Posterior vena cava (tissue), 2 donors: ENCODE results near the gene CDC25A. TPM values are rescaled to one million over a fixed set of nuclear protein-coding genes. Genes with fewer than 3 reads are reported as not detected.
"Not testable (repeated sequence)": the region's sequence is repeated elsewhere in the genome, so short reads cannot be mapped to it uniquely, and the experiment has no call there.

Experiments
- DNase-seq: peaks from one replicate; pipeline ENCODE4 v3.0.0-alpha.2; 2020; ENCODE audit warnings: low spot score
- intact Hi-C, 2 donors: fragments of 100-400 bp; cut with DNase I; formaldehyde crosslinking; loops; one replicate each; pipeline versions ENCODE4 v1.14.1 to v1.14.2; 2022 to 2023
- microRNA-seq, 2 donors: library from miRNA; unstranded; fragments of <30 nt; microRNA quantifications; one replicate each; pipeline ENCODE4 v1.2.0, GENCODE V29; 2020 to 2021; ENCODE audit warnings: borderline microRNAs expressed in 2 of 2
- total RNA-seq, 2 donors: library from RNA; stranded (reverse); fragmentation: NEBNext Ultra II Directional; extraction: Animal tissue kit (Norgen Biotek cat#: 25700); gene quantifications; one replicate each; pipeline ENCODE4 v1.2.1, GENCODE V29; 2021
- donor health status: DM: yes; HTN: yes; CAD: no.
- donor health status: DM: yes; HTN: yes; CAD: no.

CDC25A gene
- total RNA-seq, 2 donors from 2014 or later, result 0.43 to 0.65 TPM

DNA sequence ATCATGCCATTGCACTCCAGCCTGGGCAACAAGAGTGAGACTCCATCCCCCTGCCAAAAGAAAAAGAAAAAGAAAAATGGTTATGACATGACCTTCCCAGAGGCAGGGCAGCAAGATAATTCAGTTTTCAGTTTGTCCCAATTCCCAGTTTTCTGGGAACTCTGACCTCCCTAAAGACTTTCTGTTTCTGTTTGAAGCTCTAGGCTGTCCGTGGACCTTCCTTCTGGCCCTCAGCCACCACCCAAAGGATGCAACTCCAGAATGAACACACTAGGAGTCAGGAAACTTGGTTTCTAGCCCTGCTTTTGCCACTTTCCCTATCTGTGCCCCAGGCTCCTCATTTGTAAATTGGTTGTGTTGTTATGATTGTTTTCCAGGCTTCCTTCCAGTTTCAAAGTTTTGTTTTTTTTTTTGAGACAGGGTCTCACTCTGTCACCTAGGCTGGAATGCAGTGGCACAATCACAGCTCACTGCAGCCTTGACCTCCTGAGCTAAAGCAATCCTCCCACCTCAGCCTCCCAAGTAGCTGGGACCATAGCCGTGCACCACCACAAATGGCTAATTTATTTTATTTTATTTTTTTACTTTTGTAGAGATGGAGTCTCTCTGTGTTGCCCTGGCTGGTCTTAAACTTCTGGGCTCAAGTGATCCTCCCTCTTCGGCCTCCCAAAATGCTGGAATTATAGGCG lies 68.6 kb downstream of the CDC25A start:
- intact Hi-C loops, result no loop called here
- peak; percentile 90 for DNase-seq

DNA sequence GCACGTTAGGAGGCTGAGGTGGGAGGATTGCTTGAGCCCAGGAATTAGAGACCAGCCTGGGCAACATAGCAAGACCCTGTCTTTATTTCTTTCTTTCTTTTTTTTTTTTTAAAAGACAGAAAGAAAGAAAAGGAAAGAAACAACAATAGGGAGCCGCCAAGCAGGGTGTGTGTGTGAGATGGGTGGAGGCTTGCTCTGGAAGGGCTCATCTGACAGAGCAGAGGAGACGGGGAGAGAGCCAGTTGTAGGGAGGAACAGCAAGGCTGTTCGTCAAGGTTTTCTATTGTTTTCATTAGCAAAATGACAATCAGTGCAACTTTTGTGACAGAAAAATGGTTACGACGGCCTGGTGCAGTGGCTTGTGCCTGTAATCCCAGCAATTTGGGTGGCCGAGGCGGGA lies 69.3 kb downstream of the CDC25A start:
- intact Hi-C loops, result no loop called here
- DNase-seq, result no peak

DNA sequence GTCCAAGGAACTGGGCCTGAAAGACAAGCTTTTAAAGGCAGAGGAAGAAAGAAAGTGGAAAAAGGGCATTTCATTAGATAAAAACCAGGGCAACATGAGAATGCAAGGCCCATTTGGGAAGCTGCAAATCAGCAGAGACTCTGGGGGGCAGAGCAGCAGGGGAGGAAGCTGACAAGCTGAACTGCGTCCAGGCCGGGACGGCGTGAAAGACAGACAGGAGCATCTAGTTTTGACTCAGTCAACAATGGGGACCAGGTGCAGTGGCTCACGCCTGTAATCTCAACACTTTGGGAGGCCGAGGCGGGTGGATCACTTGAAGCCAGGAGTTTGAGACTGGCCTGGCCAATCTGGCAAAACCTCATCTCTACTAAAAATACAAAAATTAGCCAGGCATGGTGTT lies 69.9 kb downstream of the CDC25A start:
- intact Hi-C loops, result no loop called here
- DNase-seq, result no peak

DNA sequence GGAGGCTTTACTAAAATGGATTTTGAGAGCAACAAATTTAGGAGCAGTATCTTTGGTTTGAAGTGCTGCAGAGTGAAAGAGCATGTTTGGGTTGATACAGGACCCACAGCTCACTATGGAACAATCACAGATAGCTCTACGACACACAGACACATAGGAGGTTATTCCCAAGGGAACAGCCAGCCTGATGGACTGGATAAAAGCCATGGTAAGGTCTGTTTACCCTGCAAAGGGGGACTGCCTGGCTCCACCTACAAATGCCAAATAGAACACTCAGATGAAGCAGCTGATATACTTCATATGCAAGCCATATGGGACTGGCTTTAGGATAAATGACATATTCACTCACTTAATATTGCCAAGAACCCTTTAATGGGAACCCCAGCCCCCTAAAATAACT lies 75.4 kb downstream of the CDC25A start:
- DNase-seq, result no peak
- intact Hi-C loops, result no loop called here

DNA sequence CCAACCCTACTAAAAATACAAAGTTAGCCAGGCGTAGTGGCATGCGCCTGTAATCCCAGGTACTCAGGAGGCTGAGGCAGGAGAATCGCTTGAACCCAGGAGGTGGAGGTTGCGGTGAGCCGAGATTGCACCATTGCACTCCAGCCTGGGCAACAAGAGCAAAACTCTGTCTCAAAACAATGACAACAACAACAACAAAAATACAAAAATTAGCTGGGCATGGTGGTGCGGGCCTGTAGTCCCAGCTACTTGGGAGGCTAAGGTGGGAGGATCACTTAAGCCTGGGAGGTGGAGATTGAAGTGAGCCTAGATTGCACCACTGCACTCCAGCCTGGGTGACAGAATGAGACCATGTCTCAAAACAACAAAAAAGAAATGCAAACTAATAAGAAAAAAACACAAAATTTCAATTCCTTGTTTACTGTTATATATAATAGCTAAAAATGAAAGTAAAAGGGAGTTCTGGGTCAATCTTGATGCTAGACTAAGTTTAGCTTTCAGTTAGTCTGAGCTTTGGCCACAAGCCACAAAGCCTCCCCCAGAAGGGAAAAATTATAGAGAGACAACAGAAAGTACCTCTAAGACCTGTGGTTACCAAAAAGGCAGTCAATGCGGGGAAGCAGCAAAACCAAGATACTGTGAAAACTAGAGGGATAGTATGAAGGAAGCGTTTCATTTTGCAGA lies 76.0 kb downstream of the CDC25A start:
- intact Hi-C loops, DNase-seq: not testable (repeated sequence)

DNA sequence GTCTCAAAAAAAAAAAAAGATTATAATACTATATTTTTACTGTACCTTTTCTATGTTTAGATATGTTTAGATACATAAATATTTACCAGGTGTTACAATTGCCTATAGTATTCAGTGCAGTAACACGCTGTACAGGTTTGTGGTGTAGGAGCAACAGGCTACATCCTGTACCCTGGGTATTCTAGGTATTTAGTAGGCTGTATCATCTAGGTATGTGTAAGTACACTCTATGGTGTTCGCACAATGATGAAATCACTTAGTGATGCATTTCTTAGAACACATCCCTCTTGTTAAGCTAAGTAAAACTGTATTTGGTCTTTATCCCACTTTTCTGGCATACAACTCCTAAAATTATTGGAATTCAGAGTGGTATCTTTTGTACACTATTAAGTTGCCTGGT lies 77.8 kb downstream of the CDC25A start:
- DNase-seq, result no peak
- intact Hi-C loops, result no loop called here

DNA sequence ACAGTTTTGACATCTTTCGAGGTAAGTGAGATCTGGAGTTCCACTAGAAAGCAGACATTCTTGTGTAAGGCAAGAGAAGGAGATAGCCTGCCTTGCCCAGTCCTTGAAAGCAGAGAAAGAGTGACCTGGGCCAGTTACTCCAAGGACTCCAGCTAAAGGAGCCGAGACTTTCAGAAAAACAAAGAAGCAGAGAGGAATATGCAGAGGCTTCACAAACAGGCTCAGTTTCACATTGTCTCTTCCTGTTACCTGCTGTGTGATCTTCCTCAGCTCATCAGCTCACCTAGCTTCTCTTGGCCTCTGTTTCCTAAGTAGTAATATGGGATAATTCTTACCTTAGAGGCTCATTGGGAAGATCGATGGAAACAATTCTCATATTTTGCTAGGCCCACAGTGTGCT lies 81.0 kb downstream of the CDC25A start:
- intact Hi-C loops, result no loop called here
- DNase-seq, result no peak

Small RNA genes lying within 50 kb of the gene (microRNA-seq; reads per million reads assigned to microRNA genes)
- gene MIR4443, result 1.6 to 3.5 reads per million in 2 donors

Other genes with a start within 250 kb of the CDC25A start
- 100 to 1,000 TPM; 332 to 380 TPM for gene MAP4, start 172.0 kb downstream of the CDC25A start, total RNA-seq
- not detected for gene CAMP, start 35.1 kb upstream of the CDC25A start, total RNA-seq
- 10 to 100 TPM in 1 of 2 donors, 1 to 10 TPM in 1; 8.4 to 11.3 TPM for gene ZNF589, start 52.7 kb upstream of the CDC25A start, total RNA-seq
- 10 to 100 TPM; 16.9 to 17.5 TPM for gene NME6, start 113.0 kb upstream of the CDC25A start, total RNA-seq
- gene SPINK8, start 145.2 kb upstream of the CDC25A start, total RNA-seq, result not detected
- gene FBXW12, start 183.8 kb upstream of the CDC25A start, total RNA-seq, result not detected
- 10 to 100 TPM; 76.4 to 76.7 TPM for gene PLXNB1, start 241.7 kb upstream of the CDC25A start, total RNA-seq